Gastrocnemius medialis (tissue), 4 donors: ENCODE data around the gene HABP2.

Experiments used
- CTCF ChIP-seq, 5 experiments: fragments of 450-650 bp in 3 of 5; fragments of 200-600 bp in 2 of 5; sonication (generic) in 2 of 5; IDR thresholded peaks in 4 of 5; conservative IDR thresholded peaks in 1 of 5; 1 replicate in 4 of 5; 2 replicates in 1 of 5; pipeline ENCODE4 v1.5.1; 2016 to 2019; ENCODE audit warnings: antibody characterized with exemption in 5 of 5, mild to moderate bottlenecking in 3 of 5, moderate library complexity in 3 of 5
- POLR2A ChIP-seq, 2 donors: fragments of 450-650 bp; IDR thresholded peaks; one replicate each; pipeline ENCODE4 v1.6.1; 2017; ENCODE audit warnings: antibody characterized with exemption in 2 of 2, mild to moderate bottlenecking in 2 of 2, moderate library complexity in 2 of 2

GRCh38 chr10:113503930-113504329, 48.9 kb upstream of the HABP2 start:
- TF ChIP-seq POLR2A (IDR thresholded peaks at IDR 0.05) = no peak
- TF ChIP-seq CTCF (IDR thresholded peaks at IDR 0.05 in 4 of 5, conservative IDR thresholded peaks at IDR 0.05 in 1 of 5) = no peak
